ENCODE data around the gene CD2AP.
"Not testable (repeated sequence)": the region's sequence is repeated elsewhere in the genome, so short reads cannot be mapped to it uniquely, and the experiment has no call there.

Gene CD2AP, protein sequence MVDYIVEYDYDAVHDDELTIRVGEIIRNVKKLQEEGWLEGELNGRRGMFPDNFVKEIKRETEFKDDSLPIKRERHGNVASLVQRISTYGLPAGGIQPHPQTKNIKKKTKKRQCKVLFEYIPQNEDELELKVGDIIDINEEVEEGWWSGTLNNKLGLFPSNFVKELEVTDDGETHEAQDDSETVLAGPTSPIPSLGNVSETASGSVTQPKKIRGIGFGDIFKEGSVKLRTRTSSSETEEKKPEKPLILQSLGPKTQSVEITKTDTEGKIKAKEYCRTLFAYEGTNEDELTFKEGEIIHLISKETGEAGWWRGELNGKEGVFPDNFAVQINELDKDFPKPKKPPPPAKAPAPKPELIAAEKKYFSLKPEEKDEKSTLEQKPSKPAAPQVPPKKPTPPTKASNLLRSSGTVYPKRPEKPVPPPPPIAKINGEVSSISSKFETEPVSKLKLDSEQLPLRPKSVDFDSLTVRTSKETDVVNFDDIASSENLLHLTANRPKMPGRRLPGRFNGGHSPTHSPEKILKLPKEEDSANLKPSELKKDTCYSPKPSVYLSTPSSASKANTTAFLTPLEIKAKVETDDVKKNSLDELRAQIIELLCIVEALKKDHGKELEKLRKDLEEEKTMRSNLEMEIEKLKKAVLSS

DNA sequence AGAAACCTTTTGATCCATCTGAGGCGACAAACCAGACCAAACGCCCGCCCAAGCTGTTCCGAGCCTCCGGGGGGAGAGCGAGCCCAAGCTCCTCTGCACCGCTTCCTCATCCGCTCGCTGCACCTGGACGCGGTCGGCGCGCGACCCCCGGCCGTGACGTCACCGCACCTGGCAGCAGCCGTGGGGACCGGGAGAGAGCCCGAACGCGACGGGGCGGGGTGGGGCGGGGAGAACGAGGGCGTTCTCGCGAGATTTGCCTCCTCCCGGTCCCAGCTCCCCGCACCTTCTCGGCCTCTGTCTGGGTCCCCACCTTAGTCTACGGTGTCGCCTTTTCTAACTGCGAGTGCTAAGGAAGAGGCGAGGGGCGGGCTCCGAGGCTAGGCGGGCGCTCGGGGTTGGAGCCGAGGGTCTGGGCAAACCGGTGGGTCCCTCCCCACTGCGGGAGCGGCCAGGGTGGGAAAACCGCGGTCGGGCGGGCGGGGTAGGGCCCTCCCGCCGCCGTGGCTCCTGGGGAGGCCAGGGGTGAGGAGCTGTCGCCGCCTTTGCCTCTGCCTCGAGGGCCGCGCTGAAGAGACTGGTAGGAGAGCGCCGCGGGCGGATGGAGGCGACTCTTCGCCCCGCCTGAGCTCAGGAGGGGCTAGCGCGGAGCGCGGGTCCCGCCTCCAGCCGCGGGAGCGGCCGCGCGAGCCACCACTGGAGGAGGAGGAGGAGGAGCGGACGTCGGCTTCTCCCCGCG lies at the start of gene CD2AP:
Gene CD2AP (plus strand): TSS at position 293 of the 736 bp plus-strand sequence. CDS start 456 bp downstream, outside the sequence.
- DNase-seq, result peak; percentile 47 to 70

- DNase-seq, result no peak
These were observed 49.3 kb upstream of the CD2AP start for GRCh38 chr6:47428288-47428687.

- no peak for DNase-seq
These were observed 48.6 kb upstream of the CD2AP start for GRCh38 chr6:47428746-47429664.

DNA sequence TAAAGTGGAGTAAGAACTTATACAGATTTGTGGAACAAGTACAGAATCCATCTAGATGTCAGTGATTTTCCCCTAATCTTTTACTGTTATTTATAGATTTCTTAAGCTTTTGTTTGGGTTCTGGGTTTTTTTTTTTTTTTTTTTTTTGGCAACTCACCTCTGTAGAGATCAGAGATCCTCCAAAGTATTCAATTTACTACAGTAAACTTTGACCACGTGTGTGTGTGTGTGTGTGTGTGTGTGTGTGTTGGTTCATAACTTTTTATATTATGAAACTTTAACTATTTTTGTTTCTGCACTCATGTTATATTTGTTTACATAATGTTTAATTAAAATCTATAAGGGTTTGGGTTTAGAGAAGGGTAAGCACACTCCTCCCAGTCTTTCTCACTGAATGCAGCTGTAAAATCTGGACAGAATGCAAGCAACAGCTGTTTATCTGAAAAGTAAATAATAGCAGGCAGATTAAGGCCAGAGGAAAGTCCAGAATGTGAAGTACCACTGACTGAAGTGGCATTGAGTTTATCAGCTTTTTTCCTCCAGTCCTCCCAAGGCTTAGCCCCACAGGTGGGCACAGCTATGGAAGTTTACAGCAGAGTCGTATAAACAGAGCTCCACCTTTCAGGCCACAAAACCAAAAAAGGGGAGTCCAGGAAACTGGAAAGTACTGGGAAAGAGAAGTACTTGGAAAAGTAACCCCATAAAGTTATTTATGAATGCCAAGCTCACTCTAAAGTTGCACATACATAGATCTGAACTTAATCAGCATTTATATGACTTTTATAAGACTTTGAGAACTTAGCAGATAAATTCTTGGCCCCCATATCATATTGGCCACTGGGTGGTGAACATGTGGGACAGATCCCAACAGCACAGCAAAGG lies 43.0 kb upstream of the CD2AP start:
- DNase-seq, result no peak

DNA sequence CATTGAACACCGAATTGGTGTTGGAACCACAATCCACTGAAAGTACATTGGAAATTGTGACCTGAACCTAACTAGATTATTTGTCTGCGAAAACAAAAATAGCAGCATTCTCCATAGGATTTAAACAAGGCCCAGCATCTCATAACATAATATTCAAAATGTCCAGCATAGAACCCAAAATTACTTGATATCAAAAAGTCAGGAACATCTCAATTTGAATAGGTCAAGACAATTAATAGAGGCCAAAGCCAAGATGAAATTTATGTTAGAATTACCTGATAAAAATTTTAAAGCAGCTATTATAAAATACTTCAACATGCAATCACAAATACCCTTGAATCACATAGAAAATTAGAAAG lies 42.4 kb upstream of the CD2AP start:
- DNase-seq, result no peak

GRCh38 chr6:47437592-47437991 lies 40.0 kb upstream of the CD2AP start:
- DNase-seq, result peak; percentile 70 to 72

- peak; percentile 70 to 74 for DNase-seq
These were observed 38.9 kb upstream of the CD2AP start for GRCh38 chr6:47438481-47439347.

- no peak for DNase-seq
These were observed 38.3 kb upstream of the CD2AP start for GRCh38 chr6:47439348-47439668.

DNA sequence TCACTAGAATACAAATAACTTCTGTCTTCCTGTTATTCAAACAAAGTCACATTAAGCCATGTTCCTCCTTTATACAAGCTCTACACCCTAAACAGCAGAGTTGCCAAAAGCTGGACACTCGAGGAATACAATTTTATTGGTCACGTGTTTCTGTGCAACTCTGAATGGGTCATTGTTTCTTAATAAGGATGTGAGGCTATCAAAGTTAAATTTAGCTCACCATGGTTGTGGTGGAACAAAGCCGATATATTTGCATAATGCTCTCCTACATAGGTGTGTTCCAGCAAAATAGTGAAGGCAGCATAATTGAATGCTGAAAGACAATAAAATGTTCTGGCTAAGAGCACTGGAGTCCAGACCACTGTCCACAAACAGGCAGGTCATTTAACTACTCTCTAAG lies 36.9 kb upstream of the CD2AP start:
- peak; percentile 50 to 58 for DNase-seq

GRCh38 chr6:47444964-47445363 lies 32.6 kb upstream of the CD2AP start:
- DNase-seq, result not testable (repeated sequence)

DNA sequence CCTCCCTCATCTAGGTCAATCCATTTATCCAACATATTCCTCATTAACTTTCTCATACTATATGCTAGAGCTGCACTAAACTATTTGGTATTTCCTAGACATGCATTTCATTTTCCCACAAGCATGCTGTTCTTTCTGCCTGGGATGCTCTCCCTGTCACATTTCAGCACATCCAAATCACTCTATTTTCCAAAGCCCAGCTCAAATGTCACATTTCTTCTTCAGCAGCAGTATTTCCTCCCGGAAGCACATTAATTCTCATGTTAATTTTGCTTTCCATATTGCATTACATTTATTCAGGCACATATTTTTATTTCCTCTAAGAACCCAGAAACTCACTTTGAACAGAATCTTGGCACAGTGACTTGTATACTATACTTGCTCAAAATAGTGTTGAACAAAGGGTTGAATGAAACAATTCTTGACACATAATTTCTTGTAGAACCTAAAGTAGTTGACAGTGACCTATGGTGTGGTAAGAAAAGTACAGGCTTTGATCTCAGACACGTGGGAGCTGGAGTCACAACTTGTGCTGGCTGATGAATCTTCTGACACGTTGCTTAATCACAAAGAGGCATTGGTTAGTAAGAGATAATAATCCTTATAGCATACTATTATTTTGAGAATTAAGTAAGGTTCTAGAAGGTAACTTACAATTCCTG lies 30.8 kb upstream of the CD2AP start:
- DNase-seq, result peak; percentile 16 to 52

- no peak for DNase-seq
These were observed 29.9 kb upstream of the CD2AP start for GRCh38 chr6:47447722-47448121.

DNA sequence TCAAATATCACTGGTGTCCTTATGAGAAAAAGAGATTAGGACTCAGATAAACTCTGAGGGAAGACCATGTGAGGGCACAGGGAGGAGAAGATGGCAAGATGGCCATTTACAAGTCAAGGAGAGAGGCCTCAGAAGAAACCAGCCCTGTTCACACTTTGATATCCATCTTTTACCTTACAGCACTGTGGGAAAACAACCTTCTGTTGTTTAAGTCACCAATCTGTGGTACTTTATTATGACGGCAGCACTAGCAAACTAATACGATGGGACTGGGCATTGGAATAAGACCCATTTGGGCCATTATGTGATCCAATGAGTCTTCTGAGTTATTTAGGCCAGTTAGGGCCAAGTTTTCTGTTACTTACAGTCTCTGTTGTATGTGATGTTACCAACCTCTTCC lies 26.4 kb upstream of the CD2AP start:
- no peak for DNase-seq

DNA sequence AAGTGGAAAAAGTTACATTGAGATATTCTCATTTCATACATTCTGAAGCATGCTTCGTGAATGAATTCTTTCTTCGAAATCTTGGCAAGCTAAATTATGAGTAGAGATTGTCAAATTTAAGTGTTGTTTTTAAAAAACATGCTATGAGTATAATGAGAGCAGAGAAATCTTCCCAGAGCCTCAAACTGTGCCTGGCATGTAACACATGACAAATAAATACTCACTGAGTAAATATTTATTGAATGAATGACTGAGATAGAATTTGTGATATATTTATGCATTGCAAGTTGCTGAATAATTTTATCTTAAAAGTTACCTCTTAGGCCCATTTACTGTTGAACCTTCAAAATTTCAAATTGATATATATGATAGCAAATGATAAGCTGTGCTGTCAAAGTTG lies 24.7 kb upstream of the CD2AP start:
- no peak for DNase-seq

DNA sequence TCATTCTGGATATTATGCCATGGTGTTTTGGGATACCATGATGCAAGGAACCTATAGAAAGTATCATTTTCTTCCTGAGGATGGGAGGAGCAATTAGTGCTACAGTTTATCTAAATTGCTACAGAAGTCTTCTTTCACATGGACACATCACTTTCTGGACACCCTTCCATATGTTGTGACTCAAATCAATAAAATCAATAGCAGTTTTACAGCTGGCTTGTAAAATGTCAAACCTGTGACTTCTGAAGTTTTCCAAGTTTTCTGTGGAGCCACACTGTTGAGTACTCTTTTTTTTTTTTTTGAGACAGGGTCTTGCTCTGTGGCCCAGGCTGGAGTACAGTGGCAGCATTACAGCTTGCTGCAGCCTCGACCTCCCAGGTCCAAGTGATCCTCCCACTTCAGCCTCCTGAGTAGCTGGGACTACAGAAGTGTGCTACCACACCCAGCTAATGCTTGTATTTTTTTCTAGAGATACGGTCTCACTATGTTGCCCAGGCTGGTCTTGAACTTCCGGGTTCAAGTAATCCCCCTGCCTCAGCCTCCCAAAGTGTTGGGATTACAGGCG lies 24.1 kb upstream of the CD2AP start:
- no peak for DNase-seq

DNA sequence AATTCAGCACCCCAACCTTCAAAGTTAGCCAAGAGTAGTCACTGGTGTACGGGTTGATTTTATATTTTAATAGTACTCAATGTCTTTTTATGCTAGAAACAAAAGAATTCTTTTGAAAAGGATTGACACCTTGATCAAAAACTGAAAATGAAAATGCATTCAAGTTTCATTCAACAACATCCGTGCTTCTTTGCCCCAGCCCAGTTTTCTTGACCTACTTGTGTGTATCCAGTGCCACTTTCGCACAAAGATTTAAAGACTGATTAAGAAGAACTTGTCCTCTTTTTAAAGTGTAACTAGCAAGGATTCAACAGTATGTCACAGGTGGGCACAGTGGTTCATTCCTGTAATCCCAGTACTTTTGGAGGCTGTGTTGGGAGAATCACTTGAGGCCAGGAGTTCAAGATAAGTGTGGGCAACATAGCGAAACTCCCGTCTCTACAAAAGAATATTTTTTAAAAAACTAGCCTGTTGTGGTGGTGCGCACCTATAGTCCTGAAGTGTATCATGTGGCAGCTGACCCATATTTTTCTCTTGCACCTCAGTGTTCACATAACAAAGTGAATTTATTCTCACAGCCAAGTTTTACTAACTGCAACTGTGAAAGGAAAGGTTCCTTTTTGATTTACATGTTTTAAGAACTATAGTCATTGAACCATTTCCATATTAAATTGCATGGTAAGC lies 22.7 kb upstream of the CD2AP start:
- no peak for DNase-seq

- no peak for DNase-seq
These were observed 21.9 kb upstream of the CD2AP start for GRCh38 chr6:47455533-47456209.

DNA sequence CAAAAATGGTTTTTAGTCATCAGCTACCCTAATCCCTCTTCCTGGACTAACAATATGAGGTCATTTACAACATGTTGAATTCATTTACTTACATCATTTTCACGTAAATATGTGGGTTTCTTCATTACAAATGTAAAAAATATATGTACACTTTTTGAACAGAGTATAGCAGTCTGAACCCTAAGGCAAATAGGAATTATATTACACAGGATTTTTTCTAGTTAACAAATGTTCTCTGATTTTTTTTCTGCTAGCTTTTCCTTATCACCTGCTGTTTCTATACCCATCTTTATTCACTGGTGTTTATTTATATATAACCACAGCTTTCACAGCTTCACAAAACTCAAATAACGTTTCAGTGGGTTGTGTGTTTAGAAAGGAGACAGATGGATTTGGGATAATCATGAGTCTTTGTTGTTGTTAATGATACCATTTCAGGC lies 21.0 kb upstream of the CD2AP start:
- DNase-seq, result no peak

DNA sequence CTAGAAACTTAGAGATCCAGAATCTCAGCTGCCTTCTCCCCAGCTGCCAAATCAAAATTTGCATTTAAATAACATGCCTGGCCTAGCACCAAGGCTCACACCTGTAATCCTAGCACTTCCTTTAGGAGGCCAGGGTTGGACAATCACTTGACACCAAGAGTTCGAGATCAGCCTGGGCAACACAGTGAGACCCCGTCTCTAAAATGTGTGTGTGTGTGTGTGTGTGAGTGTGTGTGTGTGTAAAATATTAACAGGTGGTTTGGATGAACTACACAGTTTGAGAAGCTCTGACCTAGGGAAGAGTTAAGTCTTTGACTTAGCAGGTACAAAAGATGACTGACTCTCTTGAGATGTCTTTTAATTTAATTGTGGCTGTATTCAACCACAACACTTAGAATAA lies 20.2 kb upstream of the CD2AP start:
- no peak for DNase-seq

All from inflammatory macrophage treated with lipopolysaccharide for 1 hour (primary cell).